GM19328 (cell line): ENCODE results near the gene ARHGEF37.

ENCODE experiments used
- ATAC-seq: cut with Tn5 transposase; IDR thresholded peaks from one replicate; pipeline ENCODE4 v1.9.1; 2021; ENCODE audit warnings: mild to moderate bottlenecking, moderate library complexity; ENCODE audit not compliant: unreplicated experiment

The ARHGEF37 gene

DNA sequence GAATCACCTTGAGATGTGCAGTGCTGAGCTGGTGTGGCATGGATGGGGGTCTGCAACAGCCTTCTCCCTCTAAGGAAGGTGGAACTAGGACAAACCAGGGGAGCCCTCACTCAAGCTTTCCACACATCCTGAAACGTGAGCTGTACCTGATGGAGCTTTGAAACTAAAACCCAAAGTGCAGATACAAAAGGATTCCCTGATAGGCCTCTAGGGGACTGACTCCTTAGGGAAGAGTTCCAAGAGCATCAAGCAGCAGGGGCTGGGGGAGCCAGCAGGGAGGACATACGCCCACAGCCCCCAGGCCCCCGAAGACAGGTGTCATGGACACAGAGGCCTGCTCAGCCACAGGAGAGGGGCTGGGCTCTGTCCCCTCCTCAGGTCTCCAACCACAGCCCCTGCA is 17.7 kb downstream of the ARHGEF37 start:
- ATAC-seq = no peak

DNA sequence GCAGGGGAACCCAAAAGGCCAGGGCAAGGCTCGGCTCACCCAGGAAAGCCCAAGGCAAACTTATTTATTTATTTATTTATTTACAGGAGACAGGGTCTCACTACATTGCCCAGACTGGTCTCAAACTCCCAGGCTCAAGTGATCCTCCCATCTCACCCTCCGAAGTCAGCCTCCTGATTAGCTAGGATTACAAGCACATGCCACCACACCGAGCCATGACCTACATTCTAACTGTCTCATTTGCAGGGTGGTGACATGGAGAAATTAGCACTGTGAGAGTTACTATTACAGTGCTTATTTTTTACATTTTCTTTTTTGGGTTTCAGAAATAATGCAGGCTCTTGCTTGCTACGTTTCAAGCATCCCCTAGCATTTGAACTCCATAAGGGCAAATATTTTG is 18.1 kb downstream of the ARHGEF37 start:
- no peak for ATAC-seq

- ATAC-seq = no peak
These were observed 19.6 kb downstream of the ARHGEF37 start for GRCh38 chr5:149600932-149601331.

GRCh38 chr5:149603210-149603609 is 21.9 kb downstream of the ARHGEF37 start:
- ATAC-seq = no peak

- ATAC-seq = no peak
These were observed 22.6 kb downstream of the ARHGEF37 start for GRCh38 chr5:149603920-149604319.

DNA sequence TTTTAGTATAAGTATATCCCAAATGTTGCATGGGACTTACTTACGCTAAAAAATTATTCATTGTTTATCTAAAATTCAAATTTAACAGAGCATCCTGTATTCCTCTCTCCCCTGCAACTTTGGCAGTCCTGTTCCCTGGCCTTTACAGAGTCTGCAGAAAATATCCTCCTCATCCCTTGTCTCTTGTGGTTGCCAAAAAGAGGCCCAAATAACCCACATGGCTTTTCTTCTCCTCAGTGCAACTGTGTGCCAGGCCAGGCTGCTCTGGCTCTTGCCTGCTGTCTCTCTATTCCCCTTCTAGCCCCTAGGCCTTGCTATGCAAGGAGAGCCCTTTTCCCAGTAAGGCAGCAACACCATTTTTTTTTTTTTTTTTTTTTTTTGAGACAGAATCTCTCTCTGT is 23.0 kb downstream of the ARHGEF37 start:
- no peak for ATAC-seq

- no peak for ATAC-seq
These were observed 24.2 kb downstream of the ARHGEF37 start for GRCh38 chr5:149605354-149605997.

- ATAC-seq = peak; percentile 87
These were observed 24.9 kb downstream of the ARHGEF37 start for GRCh38 chr5:149605998-149606724.

GRCh38 chr5:149608936-149609545 is 27.7 kb downstream of the ARHGEF37 start:
- no peak for ATAC-seq

DNA sequence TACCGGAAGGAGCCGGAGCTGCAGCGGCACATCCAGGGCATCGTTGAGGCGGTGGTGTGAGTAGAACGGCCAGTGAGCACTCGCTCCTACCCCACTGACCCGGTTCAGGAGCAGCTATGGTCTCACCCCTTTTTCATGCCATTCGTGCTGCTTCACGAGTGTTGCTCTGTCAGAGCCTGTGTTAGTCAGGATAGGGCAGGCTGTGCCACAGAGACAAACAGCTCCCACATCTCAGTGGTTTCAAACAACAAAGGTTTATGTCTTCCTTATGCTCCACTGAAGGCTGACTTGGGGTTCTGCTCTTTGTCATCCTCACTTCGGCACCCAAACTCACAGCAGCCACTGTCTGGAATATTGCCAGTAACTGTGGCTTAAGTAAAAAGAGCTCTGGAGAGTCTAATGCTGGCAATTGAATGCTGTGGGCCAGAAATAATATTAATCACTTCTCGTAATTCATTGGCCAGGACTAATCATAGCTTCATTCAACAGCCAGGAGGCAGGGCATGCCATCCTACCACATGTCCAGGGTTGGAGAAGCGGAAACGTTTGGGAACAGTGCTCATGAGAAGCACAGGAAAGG is 28.4 kb downstream of the ARHGEF37 start:
- no peak for ATAC-seq

GRCh38 chr5:149610589-149611255 is 29.4 kb downstream of the ARHGEF37 start:
- no peak for ATAC-seq

DNA sequence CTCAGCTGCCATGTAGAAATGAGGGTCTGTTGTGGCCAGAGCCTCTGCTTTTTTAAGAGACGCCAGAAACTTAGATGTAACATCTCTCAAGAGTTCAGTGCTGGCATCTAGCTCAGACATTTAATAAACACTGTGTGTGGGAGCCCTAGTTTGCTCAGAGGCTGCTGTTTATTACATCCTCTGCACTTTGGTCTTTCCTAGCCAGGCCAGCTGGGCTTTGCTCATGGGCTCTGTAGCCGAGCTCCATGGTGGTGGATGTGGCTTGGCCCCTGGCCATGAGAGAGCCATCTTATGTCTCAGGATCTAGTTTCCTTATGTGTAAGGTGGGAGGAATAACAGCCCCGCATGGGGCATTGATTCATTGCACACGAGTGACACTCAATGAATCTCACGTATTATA is 30.0 kb downstream of the ARHGEF37 start:
- ATAC-seq = no peak

- ATAC-seq = no peak
These were observed 33.0 kb downstream of the ARHGEF37 start for GRCh38 chr5:149614034-149614907.

- no peak for ATAC-seq
These were observed 34.7 kb downstream of the ARHGEF37 start for GRCh38 chr5:149615976-149616375.

- no peak for ATAC-seq
These were observed 35.5 kb downstream of the ARHGEF37 start for GRCh38 chr5:149616727-149617285.

DNA sequence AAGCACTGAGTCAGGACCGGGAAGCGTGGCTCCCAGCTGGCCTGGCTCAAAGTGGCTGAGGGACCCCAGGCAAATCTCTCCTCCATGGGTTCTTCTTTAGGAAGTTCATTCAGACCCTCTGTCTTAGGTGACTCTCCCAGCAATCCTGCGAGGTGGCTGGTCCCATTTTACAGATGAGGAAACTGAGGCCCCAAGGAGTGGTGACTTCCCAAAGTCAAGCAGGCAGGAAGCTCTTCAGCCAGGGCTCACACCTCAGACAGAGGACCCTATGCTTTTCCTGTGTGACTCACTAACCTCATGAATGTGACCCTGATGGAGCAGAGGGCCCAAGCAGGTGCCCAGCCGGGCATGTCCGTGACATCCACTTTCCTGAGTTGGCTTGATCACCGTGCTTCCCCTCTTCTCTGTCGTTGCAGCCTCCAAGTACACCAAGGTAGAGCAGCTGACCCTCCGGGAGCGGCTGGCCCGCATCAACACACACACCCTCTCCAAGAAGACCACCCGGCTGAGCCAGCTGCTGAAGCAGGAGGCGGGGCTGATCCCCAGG is 36.5 kb downstream of the ARHGEF37 start:
- no peak for ATAC-seq

DNA sequence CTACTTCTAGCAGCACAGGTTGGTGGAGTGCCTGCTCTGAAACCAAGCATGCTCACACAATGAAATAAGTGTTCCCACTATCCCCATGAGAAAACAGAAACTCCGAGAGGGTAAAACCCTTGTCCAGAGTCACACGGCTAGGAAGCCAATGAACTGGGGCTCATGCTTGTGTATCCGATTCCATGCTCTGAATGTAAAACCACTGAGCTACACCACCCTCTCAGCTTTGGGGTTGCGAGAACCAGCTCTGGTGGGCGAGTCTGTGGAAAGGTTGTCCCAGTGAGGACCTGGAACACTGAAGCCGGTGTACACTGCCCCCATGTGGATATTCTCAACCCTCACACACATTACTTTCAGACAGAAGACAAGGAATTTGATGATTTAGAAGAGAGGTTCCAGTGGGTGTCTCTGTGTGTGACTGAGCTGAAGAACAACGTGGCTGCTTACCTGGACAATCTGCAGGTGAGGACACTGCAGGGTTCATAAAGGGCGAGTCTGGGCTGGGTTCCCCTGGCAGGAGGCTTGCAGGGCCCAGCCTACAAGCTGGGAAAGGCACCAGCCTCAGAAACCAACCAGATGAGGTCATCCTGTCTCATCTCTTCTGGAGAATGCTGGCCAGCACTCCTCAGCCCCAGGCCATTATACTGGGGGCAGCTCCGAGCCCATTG is 37.4 kb downstream of the ARHGEF37 start:
- no peak for ATAC-seq

- no peak for ATAC-seq
These were observed 40.3 kb downstream of the ARHGEF37 start for GRCh38 chr5:149621415-149622098.

- ATAC-seq = no peak
These were observed 41.2 kb downstream of the ARHGEF37 start for GRCh38 chr5:149622466-149622865.
